Mucosa of rectum (tissue), 2 donors: ENCODE results near the gene NRM.

Source experiments
- H3K27ac ChIP-seq, 2 donors: one replicate each; pipeline ENCODE4 v1.7.0; 2013; ENCODE audit warnings: inconsistent platforms in 2 of 2, low read depth in 2 of 2, low read length in 2 of 2
- H3K27me3 ChIP-seq, 2 donors: one replicate each; pipeline ENCODE4 v1.7.0; 2013; ENCODE audit warnings: low read length in 2 of 2; ENCODE audit not compliant: control insufficient read depth in 2 of 2, insufficient read depth in 2 of 2
- H3K36me3 ChIP-seq, 2 donors: one replicate each; pipeline ENCODE4 v1.7.0; 2013; ENCODE audit warnings: low read length in 2 of 2; ENCODE audit not compliant: control insufficient read depth in 2 of 2, insufficient read depth in 2 of 2
- H3K4me1 ChIP-seq, 2 donors: one replicate each; pipeline ENCODE4 v1.7.0; 2013; ENCODE audit warnings: low read length in 2 of 2, mild to moderate bottlenecking in 1 of 2; ENCODE audit not compliant: control insufficient read depth in 2 of 2, insufficient read depth in 2 of 2
- H3K4me3 ChIP-seq, 2 donors: one replicate each; pipeline ENCODE4 v1.7.0; 2013; ENCODE audit warnings: low read length in 2 of 2
- H3K9ac ChIP-seq, 2 donors: one replicate each; pipeline ENCODE4 v1.7.0; 2013; ENCODE audit warnings: low read length in 2 of 2, low read depth in 1 of 2, mild to moderate bottlenecking in 1 of 2
- H3K9me3 ChIP-seq, 2 donors: one replicate each; pipeline ENCODE4 v1.7.0; 2013; ENCODE audit warnings: low read length in 2 of 2; ENCODE audit not compliant: control insufficient read depth in 2 of 2
- donor health status: healthy.
- donor health status: Normal muscosa, but diverticular disease.

NRM gene, protein sequence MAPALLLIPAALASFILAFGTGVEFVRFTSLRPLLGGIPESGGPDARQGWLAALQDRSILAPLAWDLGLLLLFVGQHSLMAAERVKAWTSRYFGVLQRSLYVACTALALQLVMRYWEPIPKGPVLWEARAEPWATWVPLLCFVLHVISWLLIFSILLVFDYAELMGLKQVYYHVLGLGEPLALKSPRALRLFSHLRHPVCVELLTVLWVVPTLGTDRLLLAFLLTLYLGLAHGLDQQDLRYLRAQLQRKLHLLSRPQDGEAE

DNA sequence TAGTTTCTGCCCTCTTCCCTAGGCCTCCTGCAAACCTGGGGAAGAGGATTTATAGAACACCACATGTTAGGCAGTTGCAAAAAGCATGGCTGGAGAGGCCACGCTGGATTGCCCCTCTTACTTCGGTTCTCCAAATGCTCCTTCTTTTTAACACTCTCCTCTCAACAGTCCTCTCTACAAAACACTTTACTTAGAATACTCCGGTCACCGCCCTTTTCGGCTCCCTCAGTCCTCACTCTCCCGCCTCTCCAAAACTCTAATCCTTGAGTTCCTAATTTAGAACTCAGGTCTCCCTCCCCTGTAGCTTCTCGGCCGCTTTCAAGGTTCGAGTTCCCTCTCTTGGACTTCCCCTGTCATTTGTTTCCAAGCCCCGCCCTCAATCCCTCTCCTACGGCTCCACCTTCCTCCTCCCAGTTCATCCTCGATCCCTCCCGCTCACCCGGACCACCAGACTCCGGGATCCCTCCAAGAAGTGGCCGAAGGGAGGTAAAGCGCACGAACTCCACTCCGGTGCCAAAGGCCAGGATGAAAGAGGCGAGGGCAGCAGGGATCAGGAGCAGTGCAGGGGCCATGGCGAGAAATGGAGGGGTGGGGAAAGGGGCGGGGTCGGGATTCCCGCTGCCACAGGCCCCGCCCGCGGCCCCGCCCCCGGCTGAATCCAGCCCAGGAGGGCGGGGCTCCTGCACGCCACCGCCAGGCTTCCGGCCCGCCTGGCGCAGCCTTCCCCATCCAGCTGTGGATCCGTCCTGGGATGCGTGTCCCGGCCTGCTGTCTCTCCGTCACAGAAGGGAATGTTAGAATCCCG, at the start of gene NRM:
Gene NRM (minus strand): TSS at position 582 of the 805 bp plus-strand sequence. CDS start 10 bp downstream, at position 572.
- Histone ChIP-seq H3K4me1 (peaks cover 27 to 33% of the 10 kb centered on the region in 2 donors), H3K27me3 (peaks cover 0 to 3% of the 10 kb centered on the region in 2 donors), H3K27ac (peak within 1 kb of the TSS; percentile 79 to 97), H3K4me3 (peak within 1 kb of the TSS; percentile 86 to 96), H3K9ac (peak within 1 kb of the TSS; percentile 26 to 54), H3K9me3 (no peaks in the 10 kb centered on the region), H3K36me3 (no peaks in the 10 kb centered on the region)

GRCh38 chr6:30740540-30740870, 49.7 kb upstream of the NRM start:
- no peak overlapping the region for H3K4me3 ChIP-seq
- peaks cover 33 to 35% of the 10 kb centered on the region in 2 donors for H3K36me3 ChIP-seq
- H3K9me3 ChIP-seq, result no peaks in the 10 kb centered on the region
- no peaks in the 10 kb centered on the region for H3K27me3 ChIP-seq
- peaks cover 35 to 49% of the 10 kb centered on the region in 2 donors for H3K4me1 ChIP-seq
- H3K9ac ChIP-seq, result no peak overlapping the region
- no peak overlapping the region for H3K27ac ChIP-seq

DNA sequence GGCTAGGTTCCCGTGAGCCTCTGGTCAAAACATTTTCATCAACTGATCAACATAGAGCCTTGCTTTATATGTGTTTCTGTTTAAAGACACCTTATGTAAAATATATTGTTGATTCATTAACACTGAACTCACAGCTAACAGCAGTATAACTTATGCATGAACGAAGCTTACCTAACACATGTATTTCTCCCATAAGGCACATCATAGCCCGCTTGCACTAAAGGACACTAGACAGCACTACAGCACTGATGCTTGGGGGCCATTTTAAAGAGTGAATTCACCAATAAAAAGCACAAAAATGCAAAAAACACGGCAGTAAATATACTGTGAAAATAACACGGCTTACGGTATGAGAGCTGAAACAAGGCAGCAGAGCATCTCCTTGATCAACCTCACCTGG, 47.7 kb upstream of the NRM start:
- H3K27ac ChIP-seq, result no peak overlapping the region
- peaks cover 29 to 38% of the 10 kb centered on the region in 2 donors for H3K4me1 ChIP-seq
- H3K9ac ChIP-seq, result no peak overlapping the region
- peaks cover 41 to 43% of the 10 kb centered on the region in 2 donors for H3K36me3 ChIP-seq
- no peaks in the 10 kb centered on the region for H3K9me3 ChIP-seq
- H3K27me3 ChIP-seq, result no peaks in the 10 kb centered on the region
- H3K4me3 ChIP-seq, result no peak overlapping the region

GRCh38 chr6:30735668-30736314, 45.0 kb upstream of the NRM start:
- H3K9ac ChIP-seq, result no peak overlapping the region
- peaks cover 21% of the 10 kb centered on the region in 2 donors for H3K4me1 ChIP-seq
- no peak overlapping the region for H3K4me3 ChIP-seq
- H3K9me3 ChIP-seq, result no peaks in the 10 kb centered on the region
- no peak overlapping the region for H3K27ac ChIP-seq
- peaks cover 43 to 55% of the 10 kb centered on the region in 2 donors for H3K36me3 ChIP-seq
- no peaks in the 10 kb centered on the region for H3K27me3 ChIP-seq

- Histone ChIP-seq H3K36me3 (peaks cover 46 to 55% of the 10 kb centered on the region in 2 donors), H3K4me3 (no peak overlapping the region), H3K9me3 (no peaks in the 10 kb centered on the region), H3K27ac (no peak overlapping the region), H3K27me3 (no peaks in the 10 kb centered on the region), H3K4me1 (peaks cover 11 to 15% of the 10 kb centered on the region in 2 donors), H3K9ac (no peak overlapping the region)
Observed at GRCh38 chr6:30732237-30732943, 41.6 kb upstream of the NRM start.

- Histone ChIP-seq H3K36me3 (peaks cover 43 to 62% of the 10 kb centered on the region in 2 donors), H3K9ac (peak overlapping the region; percentile 47 to 60), H3K9me3 (no peaks in the 10 kb centered on the region), H3K27ac (peak overlapping the region; percentile 56 to 67), H3K4me1 (peaks cover 5 to 7% of the 10 kb centered on the region in 2 donors), H3K27me3 (no peaks in the 10 kb centered on the region), H3K4me3 (peak overlapping the region; percentile 56 to 58)
Observed at GRCh38 chr6:30730601-30731435, 40.0 kb upstream of the NRM start.

DNA sequence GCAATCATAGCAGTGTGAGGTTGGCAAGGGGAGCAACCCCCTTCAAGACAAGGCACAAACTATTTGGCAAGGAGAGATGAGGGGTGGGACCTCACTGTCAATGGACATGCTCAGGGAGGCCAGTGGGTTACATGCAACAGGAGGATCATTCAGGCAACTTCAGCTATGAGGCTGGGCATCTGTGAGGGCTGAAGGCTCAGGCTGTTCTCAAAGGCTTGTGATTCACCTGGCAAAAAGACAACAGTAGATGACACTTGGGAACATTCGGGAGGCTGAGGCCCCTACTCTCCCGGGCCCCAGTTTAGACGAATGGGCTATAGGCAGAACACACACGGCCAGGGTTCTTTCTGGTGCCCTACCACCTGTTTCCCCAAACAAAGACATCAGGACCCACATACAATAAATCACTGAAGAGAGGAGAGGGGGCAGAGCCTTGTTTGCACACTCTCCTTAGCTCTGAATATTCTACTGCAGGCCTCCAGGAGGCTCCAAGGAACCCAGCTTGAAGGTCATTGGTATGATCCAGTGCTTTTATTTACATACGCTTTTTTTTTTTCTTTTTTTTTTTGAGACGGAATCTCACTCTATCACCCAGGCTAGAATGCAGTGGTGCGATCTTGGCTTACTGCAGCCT, 37.3 kb upstream of the NRM start:
- peaks cover 7 to 9% of the 10 kb centered on the region in 2 donors for H3K4me1 ChIP-seq
- no peak overlapping the region for H3K27ac ChIP-seq
- H3K36me3 ChIP-seq, result peaks cover 57 to 77% of the 10 kb centered on the region in 2 donors
- H3K9me3 ChIP-seq, result no peaks in the 10 kb centered on the region
- no peak overlapping the region for H3K4me3 ChIP-seq
- no peaks in the 10 kb centered on the region for H3K27me3 ChIP-seq
- no peak overlapping the region for H3K9ac ChIP-seq

GRCh38 chr6:30726506-30727413, 36.0 kb upstream of the NRM start:
- Histone ChIP-seq H3K4me1 (peaks cover 14 to 17% of the 10 kb centered on the region in 2 donors), H3K27ac (no peak overlapping the region)

More at GRCh38 chr6:30726506-30727413, 36.0 kb upstream of the NRM start:
- Histone ChIP-seq H3K36me3 (peaks cover 55 to 75% of the 10 kb centered on the region in 2 donors), H3K4me3 (no peak overlapping the region), H3K27me3 (no peaks in the 10 kb centered on the region), H3K9ac (no peak overlapping the region), H3K9me3 (no peaks in the 10 kb centered on the region)
